ENCODE data around the gene CACTIN.

- TF ChIP-seq TAF1 (IDR thresholded peaks at IDR 0.05; ENCODE audit: borderline replicate concordance, insufficient read depth, low read length) (no peak), POLR2AphosphoS5 (IDR thresholded peaks at IDR 0.05; ENCODE audit: low read depth, low read length) (no peak), SIN3A (IDR thresholded peaks at IDR 0.05; ENCODE audit: borderline replicate concordance, insufficient read depth, low read length) (no peak)
Measured at GRCh38 chr19:3653865-3654513, 27.4 kb upstream of the CACTIN start.
